A549 (cell line): ENCODE measurements around the gene PHYHIPL. TPM values are rescaled to one million over a fixed set of nuclear protein-coding genes. Genes with fewer than 3 reads are reported as not detected.

Experiments
- ATAC-seq, 2 experiments: fragments of 200-7000 bp in 1 of 2; fragments of >200 bp in 1 of 2; cut with Nextera tagmentation in 1 of 2; cut with Tn5 transposase in 1 of 2; 3 replicates each; pipeline versions ENCODE4 v1.8.0 to v1.9.1; 2018 to 2020; ENCODE audit warnings: mild to moderate bottlenecking in 1 of 2, moderate library complexity in 1 of 2
- CTCF ChIA-PET: fragments of 300-600 bp; sonication (Branson Sonifier 250); formaldehyde crosslinking; extraction: SDS; loops from one replicate; lab custom pipeline; 2021; ENCODE audit warnings: antibody characterized with exemption, inconsistent platforms; lab: Yijun Ruan, JAX
- POLR2A ChIA-PET: fragments of 350-600 bp; formaldehyde crosslinking; extraction: SDS; loops from one replicate; lab custom pipeline; 2021; ENCODE audit warnings: antibody characterized with exemption, inconsistent platforms; lab: Yijun Ruan, JAX
- DNase-seq, 2 experiments: peaks; one replicate each; pipeline versions ENCODE4 v3.0.0 to v3.0.0-alpha.2; 2011 to 2016; ENCODE audit warnings: low read depth in 1 of 2, low spot score in 1 of 2
- FAIRE-seq: peaks from 2 replicates; lab custom pipeline; 2011; peaks lifted over from hg19 to GRCh38; lab: Jason Lieb, UNC
- H3K27ac ChIP-seq, 2 experiments: fragments of >200 bp; sonication (Bioruptor Twin); formaldehyde crosslinking; 3 replicates each; pipeline ENCODE4 v1.5.1; 2016 to 2017
- H3K4me1 ChIP-seq: fragments of >200 bp; sonication (Bioruptor Twin); formaldehyde crosslinking; 3 replicates; pipeline ENCODE4 v1.6.1; 2016
- H3K4me2 ChIP-seq: fragments of >200 bp; sonication (Bioruptor Twin); formaldehyde crosslinking; 3 replicates; pipeline ENCODE4 v1.6.1; 2016
- H3K4me3 ChIP-seq: fragments of >200 bp; sonication (Bioruptor Twin); formaldehyde crosslinking; 3 replicates; pipeline ENCODE4 v1.5.1; 2016
- H3K9me3 ChIP-seq: fragments of >200 bp; sonication (Bioruptor Twin); formaldehyde crosslinking; 3 replicates; pipeline ENCODE4 v1.6.1; 2016
- ATOH8 ChIP-seq: fragments of 250-450 bp; sonication (Bioruptor Pico); IDR thresholded peaks from 2 replicates; pipeline ENCODE4 v1.5.0; 2020; ENCODE audit warnings: low read depth, mild to moderate bottlenecking, moderate library complexity
- BHLHE40 ChIP-seq: IDR thresholded peaks from 2 replicates; pipeline ENCODE4 v1.6.1; 2012; ENCODE audit warnings: low read depth, low read length, inconsistent platforms
- CBX8 ChIP-seq: fragments of 200-600 bp; sonication (generic); IDR thresholded peaks from 2 replicates; pipeline ENCODE4 v1.6.1; 2016
- CEBPB ChIP-seq, 2 experiments: fragments of >200 bp in 1 of 2; sonication (Bioruptor Twin) in 1 of 2; formaldehyde crosslinking in 1 of 2; IDR thresholded peaks; 2 replicates each; pipeline ENCODE4 v1.6.1; 2012 to 2016
- CHD4 ChIP-seq: fragments of 200-600 bp; sonication (generic); IDR thresholded peaks from 2 replicates; pipeline ENCODE4 v1.6.1; 2016; ENCODE audit warnings: antibody characterized with exemption, mild to moderate bottlenecking, borderline replicate concordance
- E2F6 ChIP-seq: IDR thresholded peaks from 2 replicates; pipeline ENCODE4 v1.6.1; 2012; ENCODE audit warnings: low read depth, borderline replicate concordance
- EHF ChIP-seq: fragments of 250-450 bp; sonication (Bioruptor Pico); IDR thresholded peaks from 2 replicates; pipeline ENCODE4 v1.5.0; 2020; ENCODE audit warnings: mild to moderate bottlenecking
- EP300 ChIP-seq, 2 experiments: fragments of >200 bp; sonication (Bioruptor Twin); formaldehyde crosslinking; IDR thresholded peaks; 2 replicates in 1 of 2; 3 replicates in 1 of 2; pipeline ENCODE4 v1.6.1; 2016 to 2017
- ESRRA ChIP-seq: fragments of 150-350 bp; IDR thresholded peaks from 2 replicates; pipeline ENCODE4 v1.6.1; 2014; ENCODE audit warnings: mild to moderate bottlenecking, low read length, borderline replicate concordance
- FOSB ChIP-seq: fragments of 250-450 bp; sonication (Bioruptor Pico); IDR thresholded peaks from 2 replicates; pipeline ENCODE4 v1.5.0; 2020; ENCODE audit warnings: mild to moderate bottlenecking, moderate library complexity
- HEYL ChIP-seq: fragments of 250-450 bp; sonication (Bioruptor Pico); IDR thresholded peaks from 2 replicates; pipeline ENCODE4 v1.8.0; 2021; ENCODE audit warnings: mild to moderate bottlenecking, moderate library complexity
- HOXA7 ChIP-seq: fragments of 250-450 bp; sonication (Bioruptor Pico); IDR thresholded peaks from 2 replicates; pipeline ENCODE4 v1.5.0; 2020; ENCODE audit warnings: mild to moderate bottlenecking, moderate library complexity
- HOXB13 ChIP-seq: fragments of 250-450 bp; sonication (Bioruptor Pico); IDR thresholded peaks from 2 replicates; pipeline ENCODE4 v1.5.0; 2020; ENCODE audit warnings: low read depth, mild to moderate bottlenecking, moderate library complexity
- KDM1A ChIP-seq: fragments of 200-600 bp; sonication (generic); IDR thresholded peaks from 2 replicates; pipeline ENCODE4 v1.6.1; 2016; ENCODE audit warnings: low read depth, mild to moderate bottlenecking
- MAX ChIP-seq: IDR thresholded peaks from 2 replicates; pipeline ENCODE4 v1.6.1; 2012
- MAZ ChIP-seq: fragments of 150-350 bp; IDR thresholded peaks from 2 replicates; pipeline ENCODE4 v1.6.1; 2014; ENCODE audit warnings: antibody characterized with exemption, low read depth, low read length, borderline replicate concordance
- MYC ChIP-seq: IDR thresholded peaks from 2 replicates; pipeline ENCODE4 v1.6.1; 2012; ENCODE audit warnings: mild to moderate bottlenecking, inconsistent platforms, low read length, improper control_type of control experiment, borderline replicate concordance
- NPAS2 ChIP-seq: fragments of 250-450 bp; sonication (Bioruptor Pico); IDR thresholded peaks from 2 replicates; pipeline ENCODE4 v1.8.0; 2022; ENCODE audit warnings: mild to moderate bottlenecking, moderate library complexity, borderline replicate concordance
- NR3C1 ChIP-seq: fragments of >200 bp; sonication (Bioruptor Twin); formaldehyde crosslinking; IDR thresholded peaks from 3 replicates; pipeline ENCODE4 v1.6.1; 2017
- PBX3 ChIP-seq: IDR thresholded peaks from 2 replicates; pipeline ENCODE4 v1.6.1; 2012
- PHF8 ChIP-seq: fragments of 200-600 bp; sonication (generic); IDR thresholded peaks from 2 replicates; pipeline ENCODE4 v1.6.1; 2016; ENCODE audit warnings: low read depth, mild to moderate bottlenecking, antibody characterized with exemption, moderate library complexity, borderline replicate concordance
- POLR2A ChIP-seq: IDR thresholded peaks from 2 replicates; pipeline ENCODE4 v1.6.1; 2012; ENCODE audit warnings: mild to moderate bottlenecking, low read length
- RCOR1 ChIP-seq: fragments of 150-350 bp; IDR thresholded peaks from 2 replicates; pipeline ENCODE4 v1.6.1; 2014; ENCODE audit warnings: antibody characterized with exemption, low read length, low read depth
- REST ChIP-seq: fragments of 200-600 bp; sonication (generic); IDR thresholded peaks from 2 replicates; pipeline ENCODE4 v1.6.1; 2016; ENCODE audit warnings: antibody characterized with exemption, mild to moderate bottlenecking, moderate library complexity
- RNF2 ChIP-seq: fragments of 200-600 bp; sonication (generic); IDR thresholded peaks from 2 replicates; pipeline ENCODE4 v1.6.1; 2016; ENCODE audit warnings: low read depth, mild to moderate bottlenecking, antibody characterized with exemption, moderate library complexity, borderline replicate concordance
- SMC3 ChIP-seq: fragments of >200 bp; sonication (Bioruptor Twin); formaldehyde crosslinking; IDR thresholded peaks from 3 replicates; pipeline ENCODE4 v1.6.1; 2018; ENCODE audit warnings: inconsistent platforms
- TP53 ChIP-seq: fragments of 250-450 bp; sonication (Bioruptor Pico); IDR thresholded peaks from 2 replicates; pipeline ENCODE4 v1.5.0; 2021; ENCODE audit warnings: mild to moderate bottlenecking, moderate library complexity
- USF2 ChIP-seq: fragments of 450-650 bp; IDR thresholded peaks from 2 replicates; pipeline ENCODE4 v1.6.1; 2014; ENCODE audit warnings: antibody characterized with exemption
- ZFP36 ChIP-seq: fragments of 450-650 bp; IDR thresholded peaks from 2 replicates; pipeline ENCODE4 v1.6.1; 2014; ENCODE audit warnings: borderline replicate concordance; ENCODE audit not compliant: partially characterized antibody
- ZSCAN20 ChIP-seq: fragments of 250-450 bp; sonication (Bioruptor Pico); IDR thresholded peaks from 2 replicates; pipeline ENCODE4 v1.8.0; 2022; ENCODE audit warnings: mild to moderate bottlenecking, moderate library complexity
- WGBS: methylation state at CpG from one replicate; pipeline ENCODE4 v1.1.6; 2017; ENCODE audit errors: missing lambda C conversion rate; 5-methylcytosine and 5-hydroxymethylcytosine counted together
- polyA plus RNA-seq, 4 experiments: library from polyadenylated mRNA; depleted of rRNA in 3 of 4; stranded (reverse); fragments of >200 nt; fragmentation: RNase III in 1 of 4; extraction: RNeasy Plus Mini Kit Qiagen cat#74134 plus additional on column Dnase treatment in 1 of 4; gene quantifications; 2 replicates in 3 of 4; 3 replicates in 1 of 4; pipeline ENCODE4 v1.2.3, GENCODE V29; 2011 to 2017

PHYHIPL gene
- polyA plus RNA-seq, 2 of the 4 experiments (the other 2 are of a cell fraction), result 0.88 to 0.97 TPM

- Histone ChIP-seq H3K4me3 (no peak overlapping the region), H3K9me3 (no peaks in the 10 kb centered on the region), H3K27ac (no peak overlapping the region), H3K4me2 (no peak overlapping the region), H3K4me1 (no peaks in the 10 kb centered on the region)
- CTCF ChIA-PET, result no interaction called here
- POLR2A ChIA-PET, result no interaction called here
- WGBS, result 70% methylated on average over 3 of the region's 3 CpGs
- DNase-seq (no peak), FAIRE-seq (no peak), ATAC-seq (no peak)
- TF ChIP-seq CHD4, result no peak
- no peak for TF ChIP-seq RCOR1
- no peak for TF ChIP-seq EHF (CRISPR knock-in tag)
Observed at GRCh38 chr10:59134785-59135184, 41.7 kb upstream of the PHYHIPL start.

GRCh38 chr10:59135275-59135674, 41.2 kb upstream of the PHYHIPL start:
- no peaks in the 10 kb centered on the region for H3K4me1 ChIP-seq
- H3K4me3 ChIP-seq, result no peak overlapping the region
- no peaks in the 10 kb centered on the region for H3K9me3 ChIP-seq
- ChIA-PET POLR2A (no interaction called here), CTCF (interaction anchor here (2.1 kb wide), 1 partner anchor 16 kb away, joined by 4 read pairs; no protein-coding TSS in a partner anchor)
- H3K27ac ChIP-seq, result no peak overlapping the region
- ATAC-seq, result no peak
- no peak for DNase-seq
- no peak overlapping the region for H3K4me2 ChIP-seq
- TF ChIP-seq MYC (no peak), HOXB13 (CRISPR knock-in tag) (no peak), SMC3 (no peak), BHLHE40 (no peak), NPAS2 (CRISPR knock-in tag) (no peak), RNF2 (no peak), KDM1A (no peak), EHF (CRISPR knock-in tag) (no peak), HEYL (CRISPR knock-in tag) (no peak), CEBPB (IDR thresholded peaks at IDR 0.05) (no peak), HOXA7 (CRISPR knock-in tag) (no peak), ESRRA (no peak), FOSB (CRISPR knock-in tag) (no peak), MAX (no peak), USF2 (no peak), TP53 (CRISPR knock-in tag) (no peak), PHF8 (no peak)
- FAIRE-seq, result no peak
- WGBS, result 61% methylated on average over 3 of the region's 3 CpGs

GRCh38 chr10:59138052-59138451, 38.4 kb upstream of the PHYHIPL start:
- CTCF ChIA-PET, result no interaction called here
- FAIRE-seq, result no peak
- H3K4me3 ChIP-seq, result no peak overlapping the region
- 87% methylated on average over 23 of the region's 23 CpGs for WGBS
- POLR2A ChIA-PET, result no interaction called here
- TF ChIP-seq ZFP36 (no peak), PBX3 (no peak), REST (no peak), CBX8 (no peak), MAZ (no peak), ATOH8 (CRISPR knock-in tag) (no peak), EP300 (IDR thresholded peaks at IDR 0.05) (no peak), ZSCAN20 (no peak), E2F6 (no peak), BHLHE40 (no peak), NR3C1 (no peak), POLR2A (no peak)
- no peak for ATAC-seq
- no peak overlapping the region for H3K4me2 ChIP-seq
- H3K9me3 ChIP-seq, result no peaks in the 10 kb centered on the region
- H3K4me1 ChIP-seq, result no peaks in the 10 kb centered on the region
- no peak for DNase-seq
- no peak overlapping the region for H3K27ac ChIP-seq
